B cell (primary cell): Measurements from ENCODE around the gene RPL14. TPM values are rescaled to one million over a fixed set of nuclear protein-coding genes. Genes with fewer than 3 reads are reported as not detected.
"Not testable (repeated sequence)": the region's sequence is repeated elsewhere in the genome, so short reads cannot be mapped to it uniquely, and the experiment has no call there.

Source experiments
- ATAC-seq: fragments of 200-7000 bp; cut with Tn5 transposase; one replicate; pipeline ENCODE4 v1.10.0; 2021; ENCODE audit warnings: low read depth, mild to moderate bottlenecking, moderate number of reproducible peaks, moderate library complexity
- CTCF ChIA-PET: fragments of 350-600 bp; sonication (Branson Sonifier 250); formaldehyde crosslinking; loops from one replicate; lab custom pipeline; 2021; ENCODE audit warnings: antibody characterized with exemption, inconsistent platforms; lab: Charles Lee
- POLR2A ChIA-PET: fragments of 350-600 bp; sonication (Branson Sonifier 250); formaldehyde crosslinking; loops from one replicate; lab custom pipeline; 2021; ENCODE audit warnings: antibody characterized with exemption; lab: Charles Lee
- DNase-seq: peaks from one replicate; pipeline ENCODE4 v3.0.0; 2013
- H2AFZ ChIP-seq: 2 replicates; pipeline ENCODE4 v1.6.1; 2012; ENCODE audit warnings: mild to moderate bottlenecking, low read depth, low read length; ENCODE audit not compliant: insufficient read depth, poor library complexity, severe bottlenecking
- H3K27ac ChIP-seq, 2 donors: 1 replicate in 1 of 2; 2 replicates in 1 of 2; pipeline ENCODE4 v1.5.1; 2012 to 2013; ENCODE audit warnings: low read length in 2 of 2, mild to moderate bottlenecking in 2 of 2, moderate library complexity in 1 of 2
- H3K27me3 ChIP-seq, 4 experiments: fragments of 200-600 bp in 1 of 4; sonication (generic) in 1 of 4; replicated peaks in 1 of 4; 1 replicate in 2 of 4; 2 replicates in 2 of 4; pipeline versions ENCODE4 v1.6.1 to v1.7.0; 2013 to 2016; ENCODE audit warnings: low read length in 3 of 4, mild to moderate bottlenecking in 2 of 4, mixed read lengths in 1 of 4, moderate library complexity in 1 of 4; ENCODE audit not compliant: insufficient read depth in 4 of 4, control insufficient read depth in 3 of 4; ENCODE audit errors: control extremely low read depth in 1 of 4
- H3K36me3 ChIP-seq, 2 experiments: replicated peaks in 1 of 2; 1 replicate in 1 of 2; 2 replicates in 1 of 2; pipeline versions ENCODE4 v1.6.1 to v1.7.1; 2013; ENCODE audit warnings: low read length in 1 of 2; ENCODE audit not compliant: insufficient read depth in 2 of 2, control insufficient read depth in 1 of 2; ENCODE audit errors: control extremely low read depth in 1 of 2, extremely low read depth in 1 of 2
- H3K4me1 ChIP-seq, 2 donors: fragments of 200-600 bp in 1 of 2; sonication (generic) in 1 of 2; 1 replicate in 1 of 2; 2 replicates in 1 of 2; pipeline versions ENCODE4 v1.5.1 to v1.6.1; 2013 to 2017; ENCODE audit warnings: low read length in 2 of 2; ENCODE audit not compliant: control insufficient read depth in 2 of 2, insufficient read depth in 2 of 2
- H3K4me2 ChIP-seq: replicated peaks from 2 replicates; pipeline ENCODE3; 2012; ENCODE audit warnings: mild to moderate bottlenecking, low read depth, low read length; ENCODE audit not compliant: poor library complexity, severe bottlenecking
- H3K4me3 ChIP-seq, 5 experiments: fragments of 200-600 bp in 1 of 5; sonication (generic) in 1 of 5; 1 replicate in 3 of 5; 2 replicates in 2 of 5; pipeline versions ENCODE4 v1.5.1 to v1.7.0; 2011 to 2016; ENCODE audit warnings: low read length in 4 of 5, mild to moderate bottlenecking in 4 of 5, low read depth in 2 of 5, control low read depth in 1 of 5, moderate library complexity in 1 of 5; ENCODE audit not compliant: insufficient read depth in 1 of 5; ENCODE audit errors: control extremely low read depth in 1 of 5, extremely low read depth in 1 of 5
- H3K79me2 ChIP-seq: fragments of 200-600 bp; sonication (generic); one replicate; pipeline ENCODE4 v1.6.0; 2016; ENCODE audit warnings: low read length; ENCODE audit not compliant: control insufficient read depth, insufficient read depth
- H3K9ac ChIP-seq: fragments of 200-600 bp; sonication (generic); 2 replicates; pipeline ENCODE4 v1.6.1; 2017; ENCODE audit warnings: mild to moderate bottlenecking, low read length, moderate library complexity
- H3K9me3 ChIP-seq, 3 donors: one replicate each; pipeline versions ENCODE4 v1.6.1 to v1.7.1; 2013; ENCODE audit warnings: low read length in 2 of 3; ENCODE audit not compliant: control insufficient read depth in 2 of 3, insufficient read depth in 1 of 3; ENCODE audit errors: control extremely low read depth in 1 of 3
- H4K20me1 ChIP-seq: 2 replicates; pipeline ENCODE4 v1.6.0; 2012; ENCODE audit warnings: mild to moderate bottlenecking, low read length; ENCODE audit not compliant: insufficient read depth, control insufficient read depth, poor library complexity, severe bottlenecking
- H3K27ac Mint-ChIP-seq: one replicate; pipeline ENCODE4 v1.8.0; 2021; ENCODE audit warnings: mixed read lengths
- H3K27me3 Mint-ChIP-seq: one replicate; pipeline ENCODE4 v1.8.0; 2021; ENCODE audit warnings: mixed read lengths
- H3K4me1 Mint-ChIP-seq: one replicate; pipeline ENCODE4 v1.8.0; 2021; ENCODE audit warnings: mixed read lengths
- H3K4me3 Mint-ChIP-seq: one replicate; pipeline ENCODE4 v1.8.0; 2021; ENCODE audit warnings: mixed read lengths
- H3K9me3 Mint-ChIP-seq: one replicate; pipeline ENCODE4 v1.8.0; 2022; ENCODE audit warnings: mixed read lengths; ENCODE audit not compliant: insufficient read depth
- CTCF ChIP-seq: fragments of 200-600 bp; IDR thresholded peaks from one replicate; pipeline ENCODE4 v1.8.0; 2022; ENCODE audit warnings: antibody characterized with exemption, mild to moderate bottlenecking
- EZH2 ChIP-seq: IDR thresholded peaks from 2 replicates; pipeline ENCODE4 v1.6.1; 2012; ENCODE audit warnings: borderline replicate concordance, low read depth, mild to moderate bottlenecking, moderate library complexity, low read length; ENCODE audit not compliant: insufficient read depth, poor library complexity, severe bottlenecking
- WGBS: methylation state at CpG from one replicate; pipeline ENCODE4 v1.1.5; 2013; ENCODE audit warnings: missing lambda C conversion rate; ENCODE audit not compliant: insufficient coverage; 5-methylcytosine and 5-hydroxymethylcytosine counted together
- intact Hi-C: fragments of 100-400 bp; cut with micrococcal nuclease; formaldehyde crosslinking; loops from one replicate; pipeline ENCODE4 v1.10.0; 2022
- polyA plus RNA-seq: library from polyadenylated mRNA; depleted of rRNA; stranded (reverse); fragments of >200 nt; gene quantifications from 2 replicates; pipeline ENCODE4 v1.2.3, GENCODE V29; 2012
- total RNA-seq, 2 donors: library from RNA; stranded (reverse); fragments of 120-200 nt in 1 of 2; gene quantifications; 1 replicate in 1 of 2; 2 replicates in 1 of 2; pipeline versions ENCODE4 v1.2.3 to v1.2.4, GENCODE V29; 2013 to 2022

Gene RPL14
- total and polyA plus RNA-seq, 2 donors (not counting 1 experiment from before 2014, with no cell fraction given): 413 to 2,452 TPM

GRCh38 chr3:40461161-40461560 lies 4.0 kb downstream of the RPL14 start:
- intact Hi-C loops: no loop called here
- Histone ChIP-seq H3K4me1 (peaks cover 18 to 23% of the 10 kb centered on the region in 2 donors), H3K27ac (no peak overlapping the region), H3K27me3 (no peaks in the 10 kb centered on the region), H3K9me3 (peaks cover 0 to 5% (median 0%) of the 10 kb centered on the region in 3 donors), H2AFZ (no peak overlapping the region), H3K9ac (no peak overlapping the region), H3K79me2 (peaks cover 27% of the 10 kb centered on the region), H4K20me1 (peaks cover 32% of the 10 kb centered on the region), H3K4me3 (no peak overlapping the region), H3K36me3 (peaks cover 19 to 70% of the 10 kb centered on the region in 2 experiments), H3K4me2 (no peak overlapping the region)
- Mint-ChIP-seq H3K27ac (no peak overlapping the region), H3K9me3 (no peaks in the 10 kb centered on the region), H3K4me1 (peaks cover 20% of the 10 kb centered on the region), H3K27me3 (no peaks in the 10 kb centered on the region), H3K4me3 (no peak overlapping the region)
- ChIA-PET POLR2A (interaction anchor here (0.7 kb wide), 1 partner anchor 138 kb away, joined by 3 read pairs; no protein-coding TSS in a partner anchor), CTCF (interaction anchor here (0.6 kb wide), 1 partner anchor 14 kb away, joined by 3 read pairs; no protein-coding TSS in a partner anchor)
- no peak for DNase-seq
- ATAC-seq: no peak
- WGBS: 92% methylated on average over 3 of the region's 3 CpGs
- no peak for TF ChIP-seq CTCF
- TF ChIP-seq EZH2: no peak

GRCh38 chr3:40462838-40463237 lies 5.7 kb downstream of the RPL14 start:
- peaks cover 13% of the 10 kb centered on the region for H3K4me1 Mint-ChIP-seq
- H3K4me2 ChIP-seq, CTCF ChIA-PET, H3K4me3 Mint-ChIP-seq, H3K27ac Mint-ChIP-seq, H3K27me3 Mint-ChIP-seq, H3K27me3 ChIP-seq, H3K9me3 ChIP-seq, intact Hi-C loops, ATAC-seq, DNase-seq, H3K27ac ChIP-seq, H2AFZ ChIP-seq, H3K4me3 ChIP-seq, H3K9me3 Mint-ChIP-seq, H3K9ac ChIP-seq, POLR2A ChIA-PET: not testable (repeated sequence)
- H3K36me3 ChIP-seq: peaks cover 19 to 70% of the 10 kb centered on the region in 2 experiments
- H3K4me1 ChIP-seq: peaks cover 11 to 13% of the 10 kb centered on the region in 2 donors
- H3K79me2 ChIP-seq: peaks cover 17% of the 10 kb centered on the region
- 99% methylated on average over 7 of the region's 7 CpGs for WGBS
- H4K20me1 ChIP-seq: peaks cover 27% of the 10 kb centered on the region
